ENCODE measurements around the gene PBX2.

The PBX2 gene

DNA sequence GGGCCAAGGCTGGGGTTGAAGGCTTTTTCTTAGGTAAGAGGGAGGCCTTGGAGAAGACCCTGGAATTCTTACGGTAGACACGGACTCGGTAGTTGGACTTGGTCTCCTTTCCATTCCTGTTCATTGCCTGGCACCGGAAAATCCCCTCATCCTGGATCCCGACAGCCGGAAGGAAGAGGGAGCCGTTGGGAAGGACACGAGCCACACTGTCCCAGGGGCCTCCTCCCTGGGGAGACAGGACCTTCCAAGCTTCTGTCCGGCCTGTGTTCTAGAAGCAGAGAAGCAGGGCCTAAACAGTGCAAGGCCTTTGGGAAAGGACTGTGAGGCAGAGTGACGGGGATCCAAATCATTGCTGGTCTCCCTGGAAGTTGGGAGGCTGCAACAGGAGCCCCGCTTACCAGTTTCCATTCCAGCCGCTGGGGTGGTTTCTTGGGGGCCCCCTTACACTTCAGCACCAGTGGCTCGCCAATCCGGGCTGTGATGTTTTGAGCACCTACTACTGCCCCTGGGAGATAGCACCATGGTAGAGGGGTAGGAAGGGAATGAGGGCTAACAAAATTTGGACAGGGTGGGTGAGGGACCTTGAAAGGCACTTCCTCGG is 6.4 kb downstream of the PBX2 start:
- no peaks in the 10 kb centered on the region for H3K9me3 ChIP-seq (ENCODE audit: control insufficient read depth, insufficient read depth, low read length)
- no peak overlapping the region for H3K4me3 ChIP-seq (ENCODE audit: low read depth, low read length)
- H3K27me3 ChIP-seq (ENCODE audit: control insufficient read depth, insufficient read depth, low read length), result no peaks in the 10 kb centered on the region
- H3K36me3 ChIP-seq (ENCODE audit: control insufficient read depth, insufficient read depth, low read length), result peaks cover 35% of the 10 kb centered on the region
- H3K9ac ChIP-seq (ENCODE audit: low read depth, low read length), result no peak overlapping the region
- H3K4me1 ChIP-seq (ENCODE audit: control insufficient read depth, insufficient read depth, low read length), result peaks cover 5% of the 10 kb centered on the region

DNA sequence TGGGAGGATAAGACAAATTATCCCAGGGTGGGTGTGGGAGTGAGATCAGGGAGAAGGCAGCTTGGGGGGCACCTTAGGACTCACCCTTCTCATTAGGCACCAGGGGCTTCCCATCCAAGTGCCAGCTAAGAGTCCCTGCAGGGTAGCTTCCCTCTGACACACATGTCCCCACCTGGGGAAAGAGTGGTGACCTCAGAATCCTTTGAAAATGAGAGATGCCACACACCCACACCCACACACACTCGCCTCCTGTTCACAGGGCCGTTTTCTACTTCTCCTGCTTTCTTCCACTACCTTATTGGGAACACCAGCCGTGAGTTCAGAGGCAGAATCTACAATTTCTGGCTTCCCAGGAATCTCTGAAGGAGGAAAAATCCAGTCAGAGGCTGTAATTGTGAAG is 7.0 kb downstream of the PBX2 start:
- Histone ChIP-seq H3K9ac (ENCODE audit: low read depth, low read length) (no peak overlapping the region), H3K27me3 (ENCODE audit: control insufficient read depth, insufficient read depth, low read length) (no peaks in the 10 kb centered on the region), H3K4me1 (ENCODE audit: control insufficient read depth, insufficient read depth, low read length) (peaks cover 5% of the 10 kb centered on the region), H3K4me3 (ENCODE audit: low read depth, low read length) (no peak overlapping the region), H3K36me3 (ENCODE audit: control insufficient read depth, insufficient read depth, low read length) (peaks cover 35% of the 10 kb centered on the region), H3K9me3 (ENCODE audit: control insufficient read depth, insufficient read depth, low read length) (no peaks in the 10 kb centered on the region)

GRCh38 chr6:32182555-32182981 is 7.4 kb downstream of the PBX2 start:
- Histone ChIP-seq H3K27me3 (ENCODE audit: control insufficient read depth, insufficient read depth, low read length) (no peaks in the 10 kb centered on the region), H3K9me3 (ENCODE audit: control insufficient read depth, insufficient read depth, low read length) (no peaks in the 10 kb centered on the region), H3K4me1 (ENCODE audit: control insufficient read depth, insufficient read depth, low read length) (peaks cover 5% of the 10 kb centered on the region), H3K4me3 (ENCODE audit: low read depth, low read length) (no peak overlapping the region), H3K36me3 (ENCODE audit: control insufficient read depth, insufficient read depth, low read length) (peaks cover 32% of the 10 kb centered on the region), H3K9ac (ENCODE audit: low read depth, low read length) (no peak overlapping the region)

DNA sequence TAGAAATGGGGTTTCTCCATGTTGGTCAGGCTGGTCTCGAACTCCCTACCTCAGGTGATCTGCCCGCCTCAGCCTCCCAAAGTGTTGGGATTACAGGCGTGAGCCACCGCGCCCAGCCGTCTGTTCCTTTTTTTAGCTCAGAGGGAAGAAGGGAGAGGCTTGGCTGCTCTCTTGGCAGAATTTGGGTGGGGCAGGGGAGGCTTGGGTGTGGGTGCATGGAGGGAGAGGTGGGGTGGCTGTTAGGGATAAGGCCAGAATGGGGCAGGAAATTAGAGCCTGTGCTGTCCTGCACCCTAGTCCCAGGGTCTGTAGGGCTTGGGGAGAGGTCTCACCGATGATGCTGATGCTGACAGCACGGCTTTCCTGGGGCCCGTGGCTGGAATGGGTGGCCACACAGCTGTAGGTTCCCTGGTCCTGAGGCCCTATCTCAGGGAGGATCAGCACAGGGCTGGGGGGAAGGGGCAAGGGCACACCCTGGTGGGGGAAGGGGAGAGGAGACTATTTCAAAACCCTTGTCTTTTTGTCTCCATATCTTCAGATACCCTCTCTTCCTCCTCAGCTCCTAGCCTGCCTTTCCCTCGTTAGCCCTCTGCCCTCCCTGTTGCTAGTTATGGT is 8.0 kb downstream of the PBX2 start:
- Histone ChIP-seq H3K4me3 (ENCODE audit: low read depth, low read length) (no peak overlapping the region), H3K27me3 (ENCODE audit: control insufficient read depth, insufficient read depth, low read length) (no peaks in the 10 kb centered on the region), H3K9me3 (ENCODE audit: control insufficient read depth, insufficient read depth, low read length) (no peaks in the 10 kb centered on the region), H3K4me1 (ENCODE audit: control insufficient read depth, insufficient read depth, low read length) (peaks cover 5% of the 10 kb centered on the region), H3K9ac (ENCODE audit: low read depth, low read length) (no peak overlapping the region), H3K36me3 (ENCODE audit: control insufficient read depth, insufficient read depth, low read length) (peaks cover 26% of the 10 kb centered on the region)

- Histone ChIP-seq H3K9me3 (ENCODE audit: control insufficient read depth, insufficient read depth, low read length) (no peaks in the 10 kb centered on the region), H3K4me1 (ENCODE audit: control insufficient read depth, insufficient read depth, low read length) (peaks cover 5% of the 10 kb centered on the region), H3K4me3 (ENCODE audit: low read depth, low read length) (no peak overlapping the region), H3K27me3 (ENCODE audit: control insufficient read depth, insufficient read depth, low read length) (no peaks in the 10 kb centered on the region), H3K9ac (ENCODE audit: low read depth, low read length) (no peak overlapping the region), H3K36me3 (ENCODE audit: control insufficient read depth, insufficient read depth, low read length) (peaks cover 25% of the 10 kb centered on the region)
These were observed 8.8 kb downstream of the PBX2 start for GRCh38 chr6:32181148-32181702.

GRCh38 chr6:32179766-32180405 is 10.1 kb downstream of the PBX2 start:
- H3K9ac ChIP-seq (ENCODE audit: low read depth, low read length), result no peak overlapping the region
- peak overlapping the region; percentile 95 for H3K4me3 ChIP-seq (ENCODE audit: low read depth, low read length)
- peaks cover 25% of the 10 kb centered on the region for H3K36me3 ChIP-seq (ENCODE audit: control insufficient read depth, insufficient read depth, low read length)
- no peaks in the 10 kb centered on the region for H3K27me3 ChIP-seq (ENCODE audit: control insufficient read depth, insufficient read depth, low read length)
- no peaks in the 10 kb centered on the region for H3K9me3 ChIP-seq (ENCODE audit: control insufficient read depth, insufficient read depth, low read length)
- H3K4me1 ChIP-seq (ENCODE audit: control insufficient read depth, insufficient read depth, low read length), result peaks cover 5% of the 10 kb centered on the region

DNA sequence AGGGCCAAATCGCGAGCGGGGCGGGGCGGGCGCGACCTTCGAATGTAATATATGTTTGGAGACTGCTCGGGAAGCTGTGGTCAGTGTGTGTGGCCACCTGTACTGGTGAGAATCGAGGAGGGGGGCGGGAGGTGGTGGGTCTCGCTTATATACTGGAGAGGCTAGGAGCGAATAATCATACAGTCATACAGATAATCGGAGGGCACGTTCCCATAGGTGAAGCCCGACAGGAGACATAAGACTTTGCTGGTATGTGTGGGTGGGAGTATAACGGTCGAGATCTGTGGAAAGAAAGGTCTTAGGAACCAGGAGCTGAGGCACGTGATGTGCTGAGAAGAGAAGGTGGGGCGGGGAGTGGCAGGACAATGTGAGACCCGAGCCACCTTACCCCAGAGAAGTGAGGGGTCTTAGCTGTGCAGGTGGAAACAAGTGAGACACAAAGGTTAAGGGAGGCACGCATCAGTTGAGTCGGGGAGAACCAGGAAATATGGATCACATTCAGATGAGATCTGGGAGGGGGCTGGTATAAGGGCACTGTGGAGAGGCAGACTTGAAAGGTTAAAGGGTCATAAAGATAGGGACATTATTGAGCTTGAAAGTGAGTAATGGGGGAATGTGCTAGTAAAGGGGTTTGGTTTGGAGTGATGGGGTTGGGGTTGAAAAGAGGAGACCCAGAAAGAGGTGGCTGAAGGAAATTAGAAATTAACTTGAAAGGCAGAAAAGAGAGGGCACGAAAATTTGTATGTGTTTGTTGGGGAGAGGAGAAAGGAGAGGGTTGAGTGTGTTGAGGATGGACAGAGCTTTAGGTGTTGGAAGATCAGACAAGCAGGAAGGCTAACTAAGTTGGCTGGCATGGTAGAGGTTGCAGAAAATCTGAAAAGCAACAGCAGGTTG is 11.2 kb downstream of the PBX2 start:
- peak overlapping the region; percentile 95 for H3K4me3 ChIP-seq (ENCODE audit: low read depth, low read length)
- H3K9me3 ChIP-seq (ENCODE audit: control insufficient read depth, insufficient read depth, low read length), result no peaks in the 10 kb centered on the region
- H3K4me1 ChIP-seq (ENCODE audit: control insufficient read depth, insufficient read depth, low read length), result peaks cover 5% of the 10 kb centered on the region
- H3K9ac ChIP-seq (ENCODE audit: low read depth, low read length), result peak overlapping the region; percentile 77
- H3K27me3 ChIP-seq (ENCODE audit: control insufficient read depth, insufficient read depth, low read length), result no peaks in the 10 kb centered on the region
- peaks cover 25% of the 10 kb centered on the region for H3K36me3 ChIP-seq (ENCODE audit: control insufficient read depth, insufficient read depth, low read length)

DNA sequence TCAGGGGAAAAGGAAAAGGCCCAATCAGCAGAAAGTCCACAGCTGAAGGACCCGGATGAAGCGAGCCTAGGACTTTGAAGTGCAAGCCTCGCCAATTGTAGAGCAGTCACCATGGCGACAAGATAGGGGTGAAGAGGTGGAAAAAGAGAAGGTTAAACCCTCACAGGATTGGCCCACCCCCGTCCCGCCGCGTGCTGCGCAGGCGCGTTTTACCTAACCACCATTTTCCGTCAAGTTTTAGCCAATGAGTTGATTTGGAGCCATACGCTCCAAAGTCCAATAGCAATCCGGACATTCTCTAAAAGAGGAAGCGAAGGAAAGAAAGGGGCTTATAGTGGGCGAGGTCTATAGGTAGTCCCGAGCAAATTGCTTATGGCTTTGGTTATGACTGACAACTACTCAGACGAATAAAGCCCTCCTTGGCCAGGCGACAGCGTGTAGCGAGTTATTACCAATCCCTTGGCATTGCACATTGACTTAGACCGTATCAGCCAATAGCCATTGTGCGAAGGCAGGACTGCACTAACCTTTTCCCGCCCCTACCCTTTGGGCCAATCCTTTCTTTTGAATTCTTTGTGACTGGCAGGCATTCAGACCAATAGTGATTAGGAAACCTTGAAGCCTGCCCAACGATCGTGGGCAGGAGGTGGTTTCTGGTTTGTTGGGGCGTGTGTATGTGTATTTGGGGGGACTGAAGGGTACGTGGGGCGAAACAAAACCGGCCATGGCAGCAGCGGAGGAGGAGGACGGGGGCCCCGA is 12.0 kb downstream of the PBX2 start, which contains the start of gene RNF5:
RNF5 (plus strand) TSS at position 618 of the 759 bp plus-strand sequence; CDS start at position 725, 107 bp downstream.
- H3K9me3 ChIP-seq (ENCODE audit: control insufficient read depth, insufficient read depth, low read length), result no peaks in the 10 kb centered on the region
- peaks cover 10% of the 10 kb centered on the region for H3K4me1 ChIP-seq (ENCODE audit: control insufficient read depth, insufficient read depth, low read length)
- peak within 1 kb of the TSS; percentile 93 for H3K9ac ChIP-seq (ENCODE audit: low read depth, low read length)
- peak within 1 kb of the TSS; percentile 95 for H3K4me3 ChIP-seq (ENCODE audit: low read depth, low read length)
- H3K27me3 ChIP-seq (ENCODE audit: control insufficient read depth, insufficient read depth, low read length), result no peaks in the 10 kb centered on the region
- H3K36me3 ChIP-seq (ENCODE audit: control insufficient read depth, insufficient read depth, low read length), result peaks cover 25% of the 10 kb centered on the region

- H3K36me3 ChIP-seq (ENCODE audit: control insufficient read depth, insufficient read depth, low read length), result peaks cover 18% of the 10 kb centered on the region
These were observed 12.7 kb downstream of the PBX2 start for GRCh38 chr6:32177183-32177787.

GRCh38 chr6:32176476-32177182 is 13.4 kb downstream of the PBX2 start:
- Histone ChIP-seq H3K27me3 (ENCODE audit: control insufficient read depth, insufficient read depth, low read length) (no peaks in the 10 kb centered on the region), H3K9me3 (ENCODE audit: control insufficient read depth, insufficient read depth, low read length) (no peaks in the 10 kb centered on the region), H3K4me3 (ENCODE audit: low read depth, low read length) (peak overlapping the region; percentile 95), H3K4me1 (ENCODE audit: control insufficient read depth, insufficient read depth, low read length) (peaks cover 10% of the 10 kb centered on the region), H3K9ac (ENCODE audit: low read depth, low read length) (peak overlapping the region; percentile 93), H3K36me3 (ENCODE audit: control insufficient read depth, insufficient read depth, low read length) (peaks cover 14% of the 10 kb centered on the region)

More at GRCh38 chr6:32177183-32177787, 12.7 kb downstream of the PBX2 start:
- Histone ChIP-seq H3K4me3 (ENCODE audit: low read depth, low read length) (peak overlapping the region; percentile 95), H3K9ac (ENCODE audit: low read depth, low read length) (peak overlapping the region; percentile 93), H3K9me3 (ENCODE audit: control insufficient read depth, insufficient read depth, low read length) (no peaks in the 10 kb centered on the region), H3K27me3 (ENCODE audit: control insufficient read depth, insufficient read depth, low read length) (no peaks in the 10 kb centered on the region), H3K4me1 (ENCODE audit: control insufficient read depth, insufficient read depth, low read length) (peaks cover 10% of the 10 kb centered on the region)
